ENCODE results near the gene LAPTM5.

The LAPTM5 gene

GRCh38 chr1:30781906-30782305, 24.3 kb upstream of the LAPTM5 start:
- TF ChIP-seq, protein P1, sequence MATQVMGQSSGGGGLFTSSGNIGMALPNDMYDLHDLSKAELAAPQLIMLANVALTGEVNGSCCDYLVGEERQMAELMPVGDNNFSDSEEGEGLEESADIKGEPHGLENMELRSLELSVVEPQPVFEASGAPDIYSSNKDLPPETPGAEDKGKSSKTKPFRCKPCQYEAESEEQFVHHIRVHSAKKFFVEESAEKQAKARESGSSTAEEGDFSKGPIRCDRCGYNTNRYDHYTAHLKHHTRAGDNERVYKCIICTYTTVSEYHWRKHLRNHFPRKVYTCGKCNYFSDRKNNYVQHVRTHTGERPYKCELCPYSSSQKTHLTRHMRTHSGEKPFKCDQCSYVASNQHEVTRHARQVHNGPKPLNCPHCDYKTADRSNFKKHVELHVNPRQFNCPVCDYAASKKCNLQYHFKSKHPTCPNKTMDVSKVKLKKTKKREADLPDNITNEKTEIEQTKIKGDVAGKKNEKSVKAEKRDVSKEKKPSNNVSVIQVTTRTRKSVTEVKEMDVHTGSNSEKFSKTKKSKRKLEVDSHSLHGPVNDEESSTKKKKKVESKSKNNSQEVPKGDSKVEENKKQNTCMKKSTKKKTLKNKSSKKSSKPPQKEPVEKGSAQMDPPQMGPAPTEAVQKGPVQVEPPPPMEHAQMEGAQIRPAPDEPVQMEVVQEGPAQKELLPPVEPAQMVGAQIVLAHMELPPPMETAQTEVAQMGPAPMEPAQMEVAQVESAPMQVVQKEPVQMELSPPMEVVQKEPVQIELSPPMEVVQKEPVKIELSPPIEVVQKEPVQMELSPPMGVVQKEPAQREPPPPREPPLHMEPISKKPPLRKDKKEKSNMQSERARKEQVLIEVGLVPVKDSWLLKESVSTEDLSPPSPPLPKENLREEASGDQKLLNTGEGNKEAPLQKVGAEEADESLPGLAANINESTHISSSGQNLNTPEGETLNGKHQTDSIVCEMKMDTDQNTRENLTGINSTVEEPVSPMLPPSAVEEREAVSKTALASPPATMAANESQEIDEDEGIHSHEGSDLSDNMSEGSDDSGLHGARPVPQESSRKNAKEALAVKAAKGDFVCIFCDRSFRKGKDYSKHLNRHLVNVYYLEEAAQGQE (IDR thresholded peaks at IDR 0.05; ENCODE audit: insufficient read depth in 1 of 2, low read depth in 2 of 2, low read length in 2 of 2): no peak
- TF ChIP-seq TAF1 (IDR thresholded peaks at IDR 0.05; ENCODE audit: borderline replicate concordance, insufficient read depth, low read length) (no peak), SIN3A (IDR thresholded peaks at IDR 0.05; ENCODE audit: borderline replicate concordance, insufficient read depth, low read length) (no peak), POLR2AphosphoS5 (IDR thresholded peaks at IDR 0.05; ENCODE audit: low read depth, low read length) (no peak), FOXP2 (optimal IDR thresholded peaks at IDR 0.05; ENCODE audit: borderline replicate concordance, extremely low read depth, extremely low read length, insufficient read depth) (no peak)

DNA sequence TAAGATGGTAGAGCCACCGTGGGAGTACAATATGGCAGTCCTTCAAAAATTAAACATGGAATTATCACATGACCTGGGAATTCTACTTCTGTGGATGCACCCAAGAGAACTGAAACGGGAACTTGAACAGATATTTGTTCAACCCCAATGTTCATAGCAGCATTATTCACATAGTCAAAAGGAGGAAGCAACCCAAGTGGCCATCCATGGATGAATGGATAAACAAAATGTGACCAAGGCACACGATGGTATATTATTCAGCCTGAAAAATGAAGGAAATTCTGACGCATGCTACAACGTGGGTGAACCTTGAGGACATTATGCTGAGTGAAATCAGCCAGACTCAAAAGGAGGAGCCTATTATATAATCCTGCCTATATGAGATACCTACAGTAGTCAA, 22.8 kb upstream of the LAPTM5 start:
- TF ChIP-seq TAF1 (IDR thresholded peaks at IDR 0.05; ENCODE audit: borderline replicate concordance, insufficient read depth, low read length) (no peak), SIN3A (IDR thresholded peaks at IDR 0.05; ENCODE audit: borderline replicate concordance, insufficient read depth, low read length) (no peak), POLR2AphosphoS5 (IDR thresholded peaks at IDR 0.05; ENCODE audit: low read depth, low read length) (no peak), FOXP2 (optimal IDR thresholded peaks at IDR 0.05; ENCODE audit: borderline replicate concordance, extremely low read depth, extremely low read length, insufficient read depth) (no peak)
- TF ChIP-seq, protein P1 (IDR thresholded peaks at IDR 0.05; ENCODE audit: insufficient read depth in 1 of 2, low read depth in 2 of 2, low read length in 2 of 2): no peak

GRCh38 chr1:30779294-30780071, 21.9 kb upstream of the LAPTM5 start:
- no peak for TF ChIP-seq FOXP2 (optimal IDR thresholded peaks at IDR 0.05; ENCODE audit: borderline replicate concordance, extremely low read depth, extremely low read length, insufficient read depth)
- TF ChIP-seq, protein P1 (IDR thresholded peaks at IDR 0.05; ENCODE audit: insufficient read depth in 1 of 2, low read depth in 2 of 2, low read length in 2 of 2): no peak
- no peak for TF ChIP-seq TAF1 (IDR thresholded peaks at IDR 0.05; ENCODE audit: borderline replicate concordance, insufficient read depth, low read length)
- TF ChIP-seq POLR2AphosphoS5 (IDR thresholded peaks at IDR 0.05; ENCODE audit: low read depth, low read length): no peak
- TF ChIP-seq SIN3A (IDR thresholded peaks at IDR 0.05; ENCODE audit: borderline replicate concordance, insufficient read depth, low read length): no peak

- TF ChIP-seq, protein P1 (IDR thresholded peaks at IDR 0.05; ENCODE audit: insufficient read depth in 1 of 2, low read depth in 2 of 2, low read length in 2 of 2): no peak
- no peak for TF ChIP-seq FOXP2 (optimal IDR thresholded peaks at IDR 0.05; ENCODE audit: borderline replicate concordance, extremely low read depth, extremely low read length, insufficient read depth)
- TF ChIP-seq TAF1 (IDR thresholded peaks at IDR 0.05; ENCODE audit: borderline replicate concordance, insufficient read depth, low read length): no peak
- no peak for TF ChIP-seq SIN3A (IDR thresholded peaks at IDR 0.05; ENCODE audit: borderline replicate concordance, insufficient read depth, low read length)
- no peak for TF ChIP-seq POLR2AphosphoS5 (IDR thresholded peaks at IDR 0.05; ENCODE audit: low read depth, low read length)
Observed at GRCh38 chr1:30778979-30779293, 21.4 kb upstream of the LAPTM5 start.
